Immature natural killer cell (primary cell): Measurements from ENCODE around the gene KRTAP5-3. TPM values are rescaled to one million over a fixed set of nuclear protein-coding genes. Genes with fewer than 3 reads are reported as not detected.

ENCODE experiments used
- DNase-seq, 3 donors: peaks; one replicate each; pipeline ENCODE4 v3.0.0; 2022; ENCODE audit warnings: mixed read lengths in 1 of 3
- H3K27ac Mint-ChIP-seq, 6 donors: one replicate each; pipeline ENCODE4 v1.8.0; 2020; ENCODE audit warnings: mixed read lengths in 6 of 6, mild to moderate bottlenecking in 5 of 6, inconsistent platforms in 4 of 6, moderate library complexity in 3 of 6
- H3K27me3 Mint-ChIP-seq, 3 donors: one replicate each; pipeline ENCODE4 v1.8.0; 2020 to 2021; ENCODE audit warnings: low read depth in 3 of 3, mild to moderate bottlenecking in 3 of 3, mixed read lengths in 3 of 3, moderate library complexity in 3 of 3, inconsistent platforms in 1 of 3
- H3K36me3 Mint-ChIP-seq, 3 donors: one replicate each; pipeline ENCODE4 v1.8.0; 2020; ENCODE audit warnings: mixed read lengths in 3 of 3, inconsistent platforms in 2 of 3, mild to moderate bottlenecking in 2 of 3
- H3K4me1 Mint-ChIP-seq, 2 donors: one replicate each; pipeline ENCODE4 v1.8.0; 2020; ENCODE audit warnings: inconsistent platforms in 2 of 2, mild to moderate bottlenecking in 2 of 2, mixed read lengths in 2 of 2, moderate library complexity in 1 of 2
- H3K4me3 Mint-ChIP-seq, 5 donors: one replicate each; pipeline ENCODE4 v1.8.0; 2020; ENCODE audit warnings: mild to moderate bottlenecking in 5 of 5, mixed read lengths in 5 of 5, inconsistent platforms in 3 of 5, moderate library complexity in 3 of 5
- H3K9me3 Mint-ChIP-seq, 6 donors: one replicate each; pipeline ENCODE4 v1.8.0; 2020; ENCODE audit warnings: mild to moderate bottlenecking in 6 of 6, mixed read lengths in 6 of 6, inconsistent platforms in 4 of 6, moderate library complexity in 3 of 6
- polyA plus RNA-seq, 3 donors: library from polyadenylated mRNA; unstranded; fragments of 300-500 nt; fragmentation: Illumina TruSeq; gene quantifications; one replicate each; pipeline ENCODE4 v1.2.3, GENCODE V29; 2021

The KRTAP5-3 gene
- polyA plus RNA-seq, 3 donors from 2014 or later, result not detected

- no peaks in the 10 kb centered on the region for H3K4me1 Mint-ChIP-seq
- DNase-seq, result no peak
- no peaks in the 10 kb centered on the region for H3K36me3 Mint-ChIP-seq
- H3K27ac Mint-ChIP-seq, result no peak overlapping the region
- no peaks in the 10 kb centered on the region for H3K9me3 Mint-ChIP-seq
- H3K4me3 Mint-ChIP-seq, result no peak overlapping the region
- peaks cover 2 to 7% (median 3%) of the 10 kb centered on the region in 3 donors for H3K27me3 Mint-ChIP-seq
Observed at GRCh38 chr11:1639102-1639620, 30.9 kb upstream of the KRTAP5-3 start.

- Mint-ChIP-seq H3K4me1 (no peaks in the 10 kb centered on the region), H3K9me3 (no peaks in the 10 kb centered on the region), H3K36me3 (no peaks in the 10 kb centered on the region), H3K27ac (no peak overlapping the region), H3K27me3 (peaks cover 2 to 9% (median 5%) of the 10 kb centered on the region in 3 donors), H3K4me3 (no peak overlapping the region)
- no peak for DNase-seq
Observed at GRCh38 chr11:1638344-1638743, 30.1 kb upstream of the KRTAP5-3 start.

DNA sequence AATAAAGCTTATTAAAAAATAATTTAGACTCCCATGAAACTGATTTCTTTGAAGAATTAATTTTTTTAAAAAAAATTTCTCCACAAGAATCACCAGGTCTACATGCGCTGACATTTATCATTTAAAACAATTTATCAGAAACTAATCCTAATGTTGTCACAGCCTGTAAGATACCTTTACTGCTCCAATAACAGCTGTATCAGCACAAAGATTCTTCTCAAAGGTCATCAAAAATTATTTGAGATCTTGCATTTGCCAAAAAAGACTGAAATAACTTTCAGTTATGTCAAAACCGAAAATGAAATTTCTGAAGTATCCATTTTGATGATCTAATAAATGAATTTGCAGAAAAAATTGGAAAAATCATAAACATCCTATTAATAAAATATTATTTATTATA lies 29.4 kb upstream of the KRTAP5-3 start:
- Mint-ChIP-seq H3K4me1 (no peaks in the 10 kb centered on the region), H3K27me3 (peaks cover 2 to 9% (median 5%) of the 10 kb centered on the region in 3 donors), H3K27ac (no peak overlapping the region), H3K9me3 (no peaks in the 10 kb centered on the region), H3K36me3 (no peaks in the 10 kb centered on the region), H3K4me3 (no peak overlapping the region)
- no peak for DNase-seq

DNA sequence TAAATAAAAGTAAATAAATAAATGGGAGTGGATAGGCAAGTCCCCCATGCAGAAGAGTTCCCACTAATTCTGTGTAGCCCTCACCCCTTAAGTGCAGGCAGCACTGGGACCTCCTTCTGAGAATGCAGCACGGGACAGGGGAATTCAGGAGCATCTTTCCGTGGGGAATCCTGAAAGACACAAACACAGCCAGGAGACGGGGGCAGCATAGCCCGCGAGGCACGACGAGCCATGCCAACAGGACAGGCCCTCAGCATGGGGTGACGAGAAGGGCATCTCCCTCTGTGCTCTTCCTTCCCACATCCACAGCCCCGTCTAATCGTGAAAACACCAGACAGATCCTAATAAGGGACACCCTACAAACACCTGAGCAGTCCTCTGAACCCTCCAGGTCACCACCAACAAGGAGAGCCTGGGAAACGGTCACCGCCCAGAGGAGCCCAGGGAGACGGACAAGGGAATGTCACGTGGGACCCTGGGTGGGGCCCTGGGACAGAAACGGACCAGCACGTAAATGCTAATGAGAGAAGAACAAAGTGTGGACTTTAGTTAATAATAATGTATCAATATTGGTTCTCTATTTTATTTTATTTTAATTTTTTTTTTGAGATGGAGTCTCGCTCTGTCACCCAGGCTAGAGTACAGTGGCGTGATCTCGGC lies 28.2 kb upstream of the KRTAP5-3 start:
- H3K27ac Mint-ChIP-seq, result no peak overlapping the region
- peaks cover 2 to 13% (median 5%) of the 10 kb centered on the region in 3 donors for H3K27me3 Mint-ChIP-seq

DNA sequence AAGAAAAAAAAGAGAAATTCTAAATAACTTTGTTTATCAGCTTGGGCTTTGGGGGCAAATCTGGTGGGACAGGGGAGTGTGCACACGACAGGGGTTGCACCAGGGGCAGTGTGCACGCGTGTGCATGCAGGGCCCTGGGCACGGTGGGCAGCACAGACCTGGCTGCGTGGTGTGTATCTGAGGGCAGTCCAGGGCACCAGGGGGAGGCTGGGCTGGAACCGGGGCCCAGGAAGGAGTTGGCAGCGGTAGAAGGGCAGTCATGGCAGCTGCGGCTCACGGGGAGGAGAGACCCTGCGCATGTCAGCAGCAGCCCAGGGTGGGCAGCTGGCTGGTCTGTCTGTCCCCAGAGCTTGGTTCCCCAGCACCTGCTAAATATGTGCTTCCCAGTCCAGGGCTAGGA lies 25.6 kb upstream of the KRTAP5-3 start:
- Mint-ChIP-seq H3K27me3 (peaks cover 5 to 17% (median 10%) of the 10 kb centered on the region in 3 donors), H3K4me3 (no peak overlapping the region), H3K9me3 (no peaks in the 10 kb centered on the region), H3K4me1 (peaks cover 0 to 1% of the 10 kb centered on the region in 2 donors), H3K36me3 (no peaks in the 10 kb centered on the region), H3K27ac (no peak overlapping the region)
- no peak for DNase-seq

More for the DNA sequence above, 28.2 kb upstream of the KRTAP5-3 start:
- no peaks in the 10 kb centered on the region for H3K9me3 Mint-ChIP-seq
- H3K4me3 Mint-ChIP-seq, result no peak overlapping the region
- no peaks in the 10 kb centered on the region for H3K4me1 Mint-ChIP-seq
- no peaks in the 10 kb centered on the region for H3K36me3 Mint-ChIP-seq
- no peak for DNase-seq

DNA sequence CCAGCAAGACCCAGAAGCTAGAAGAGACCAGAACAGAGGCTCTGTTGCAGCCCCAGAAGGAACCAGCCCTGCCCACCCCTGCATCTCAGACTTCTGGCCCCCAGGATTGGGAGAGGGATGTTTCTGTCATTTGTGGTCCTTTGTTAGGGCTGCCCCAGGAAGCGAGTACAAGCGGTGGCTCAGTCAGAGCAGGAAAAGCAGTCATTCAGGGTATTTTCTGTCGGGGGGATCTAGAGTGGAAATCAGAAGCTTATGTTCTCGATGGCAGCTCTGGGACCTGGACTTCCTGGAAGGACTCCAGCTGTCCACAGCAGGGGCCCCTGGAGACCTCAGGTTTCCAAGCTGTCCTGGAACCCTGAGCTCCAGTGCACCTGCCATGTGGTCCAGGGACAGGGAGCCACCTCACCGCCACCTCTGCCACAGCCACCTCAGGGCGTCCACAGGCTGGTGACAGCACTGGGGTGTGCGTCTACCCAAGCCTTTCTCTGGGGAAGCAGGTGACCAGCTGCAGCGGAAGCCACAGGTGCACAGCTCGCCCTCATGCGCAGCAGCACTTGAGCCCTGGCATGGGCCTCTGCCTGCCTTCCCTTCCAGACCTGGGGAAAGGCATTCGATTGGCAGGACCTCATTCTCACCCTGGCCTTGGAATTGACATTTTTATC lies 23.9 kb upstream of the KRTAP5-3 start:
- H3K36me3 Mint-ChIP-seq, result no peaks in the 10 kb centered on the region
- H3K27me3 Mint-ChIP-seq, result peaks cover 5 to 18% (median 11%) of the 10 kb centered on the region in 3 donors
- H3K4me3 Mint-ChIP-seq, result no peak overlapping the region
- no peaks in the 10 kb centered on the region for H3K9me3 Mint-ChIP-seq
- peaks cover 0 to 3% of the 10 kb centered on the region in 2 donors for H3K4me1 Mint-ChIP-seq
- DNase-seq, result no peak
- no peak overlapping the region for H3K27ac Mint-ChIP-seq

DNA sequence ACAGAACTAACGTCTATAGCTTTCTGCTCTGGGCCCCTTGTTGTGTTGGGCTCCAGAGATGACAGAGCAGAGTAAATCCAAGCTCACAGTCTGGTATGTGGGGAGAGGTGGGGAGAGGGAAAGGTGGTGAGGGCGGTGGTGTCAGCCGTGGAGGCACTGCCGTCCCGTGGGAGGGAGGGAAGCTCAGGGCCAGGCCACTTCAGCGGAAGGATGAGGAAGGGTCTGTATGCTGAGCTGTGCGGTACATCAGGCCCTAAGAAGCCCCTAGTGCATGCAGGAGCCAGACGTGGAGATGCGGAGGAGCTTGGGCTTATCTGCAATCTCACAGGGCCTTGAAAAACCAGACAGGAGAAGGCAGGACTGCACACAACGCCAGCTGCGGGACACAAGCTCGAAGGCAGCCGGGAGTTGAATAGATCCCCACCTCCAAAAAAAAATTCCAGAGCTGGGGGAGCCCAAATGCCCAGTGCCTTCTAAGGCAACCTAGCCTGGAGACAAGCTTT lies 22.9 kb upstream of the KRTAP5-3 start:
- DNase-seq, result no peak
- peaks cover 5 to 13% (median 11%) of the 10 kb centered on the region in 3 donors for H3K27me3 Mint-ChIP-seq
- no peaks in the 10 kb centered on the region for H3K36me3 Mint-ChIP-seq
- no peaks in the 10 kb centered on the region for H3K9me3 Mint-ChIP-seq
- peaks cover 0 to 3% of the 10 kb centered on the region in 2 donors for H3K4me1 Mint-ChIP-seq
- H3K4me3 Mint-ChIP-seq, result no peak overlapping the region
- H3K27ac Mint-ChIP-seq, result no peak overlapping the region

DNA sequence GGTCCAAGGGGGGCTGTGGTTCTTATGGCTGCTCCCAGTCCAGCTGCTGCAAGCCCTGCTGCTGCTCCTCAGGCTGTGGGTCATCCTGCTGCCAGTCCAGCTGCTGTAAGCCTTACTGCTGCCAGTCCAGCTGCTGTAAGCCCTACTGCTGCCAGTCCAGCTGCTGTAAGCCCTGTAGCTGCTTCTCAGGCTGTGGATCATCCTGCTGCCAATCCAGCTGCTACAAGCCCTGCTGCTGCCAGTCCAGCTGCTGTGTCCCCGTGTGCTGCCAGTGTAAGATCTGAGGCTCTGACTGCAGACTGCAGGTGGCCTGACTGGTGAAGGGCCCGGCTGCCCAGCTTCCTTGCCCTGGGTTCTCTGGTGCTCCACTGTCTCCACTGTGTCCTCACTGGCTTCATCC lies 22.0 kb upstream of the KRTAP5-3 start:
- Mint-ChIP-seq H3K9me3 (no peaks in the 10 kb centered on the region), H3K36me3 (no peaks in the 10 kb centered on the region), H3K4me3 (no peak overlapping the region), H3K27ac (no peak overlapping the region), H3K27me3 (peaks cover 3 to 13% (median 11%) of the 10 kb centered on the region in 3 donors), H3K4me1 (peaks cover 0 to 3% of the 10 kb centered on the region in 2 donors)
- no peak for DNase-seq

DNA sequence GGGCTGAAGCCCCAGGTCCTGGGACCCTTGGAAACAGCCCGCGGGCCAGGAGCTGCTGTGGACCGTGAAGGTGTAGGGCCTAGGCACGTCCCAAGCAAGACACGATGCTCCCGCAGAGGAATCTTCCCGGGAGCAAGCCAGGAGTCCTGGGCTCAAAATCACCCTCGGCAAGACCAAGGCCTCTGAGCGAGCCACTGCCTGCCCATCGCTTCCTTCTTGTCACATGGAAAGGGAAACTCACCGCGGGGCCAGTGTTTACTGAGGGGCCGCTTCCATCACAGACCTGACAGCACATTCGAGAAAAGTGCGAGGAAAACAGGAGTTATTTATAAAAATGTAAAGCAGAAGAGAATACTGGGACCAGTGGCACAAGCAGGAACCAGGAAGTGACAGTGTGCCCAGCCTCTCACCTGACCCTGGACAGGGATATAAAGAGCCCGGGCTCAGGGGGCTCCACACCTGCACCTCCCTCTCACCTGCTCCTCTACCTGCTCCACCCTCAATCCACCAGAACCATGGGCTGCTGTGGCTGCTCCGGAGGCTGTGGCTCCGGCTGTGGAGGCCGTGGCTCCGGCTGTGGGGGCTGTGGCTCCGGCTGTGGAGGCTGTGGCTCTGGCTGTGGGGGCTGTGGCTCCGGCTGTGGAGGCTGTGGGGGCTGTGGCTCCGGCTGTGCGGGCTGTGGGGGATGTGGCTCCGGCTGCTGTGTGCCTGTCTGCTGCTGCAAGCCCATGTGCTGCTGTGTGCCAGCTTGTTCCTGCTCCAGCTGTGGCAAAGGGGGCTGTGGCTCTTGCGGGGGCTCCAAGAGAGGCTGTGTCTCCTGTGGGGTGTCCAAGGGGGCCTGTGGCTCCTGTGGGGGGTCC lies 21.3 kb upstream of the KRTAP5-3 start, which contains the start of gene KRTAP5-5:
Gene KRTAP5-5 (plus strand): TSS at position 450 of the 860 bp plus-strand sequence. CDS start 66 bp downstream, at position 516.
- Mint-ChIP-seq H3K9me3 (no peaks in the 10 kb centered on the region), H3K27me3 (peaks cover 3 to 15% (median 11%) of the 10 kb centered on the region in 3 donors), H3K27ac (no peak within 1 kb of the TSS), H3K36me3 (no peaks in the 10 kb centered on the region), H3K4me1 (peaks cover 0 to 3% of the 10 kb centered on the region in 2 donors), H3K4me3 (no peak within 1 kb of the TSS)
- no peak for DNase-seq

DNA sequence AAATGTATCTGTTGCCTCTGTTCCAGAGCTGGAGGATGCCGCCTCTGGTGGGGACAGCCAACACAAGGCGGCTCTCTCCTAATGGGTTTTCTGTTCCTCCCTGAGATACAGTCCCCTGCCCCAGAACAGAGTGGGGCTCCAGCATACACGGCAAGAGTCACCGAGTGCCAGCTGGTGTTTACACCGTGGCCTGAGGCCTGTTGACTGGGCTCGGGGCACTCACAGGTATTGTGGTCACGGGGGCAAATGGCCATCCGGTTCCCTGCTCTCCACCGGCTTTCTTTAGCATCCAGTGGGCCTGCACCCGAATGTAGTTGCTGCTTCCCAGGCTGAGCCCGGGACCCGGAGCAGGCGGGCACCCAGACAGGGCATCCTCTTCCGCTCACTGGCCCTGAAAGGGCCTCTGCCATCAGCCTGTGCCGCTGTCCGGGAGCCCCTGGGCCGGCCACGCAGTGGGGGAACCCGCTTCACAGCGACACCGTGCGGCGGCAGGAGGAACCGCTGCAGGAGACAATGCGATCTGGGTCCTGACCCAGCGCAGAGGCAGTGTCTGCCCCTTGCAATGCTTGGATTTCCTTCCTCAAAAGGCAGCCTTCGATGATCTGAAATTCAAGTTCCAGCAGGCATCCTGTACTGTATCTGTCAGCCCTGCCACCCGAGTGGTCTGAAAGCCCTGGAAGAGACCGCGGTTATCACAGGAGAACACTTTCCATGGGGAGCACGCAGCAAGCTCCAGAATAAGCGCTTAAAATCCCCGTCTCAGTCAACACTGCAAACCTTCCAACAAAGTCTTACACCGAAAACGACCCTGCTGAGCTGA lies 20.5 kb upstream of the KRTAP5-3 start:
- H3K27ac Mint-ChIP-seq, result no peak overlapping the region
- peaks cover 0 to 3% of the 10 kb centered on the region in 2 donors for H3K4me1 Mint-ChIP-seq
- H3K9me3 Mint-ChIP-seq, result no peaks in the 10 kb centered on the region
- peaks cover 3 to 16% (median 14%) of the 10 kb centered on the region in 3 donors for H3K27me3 Mint-ChIP-seq
- DNase-seq, result peak; percentile 43 to 51 (median 51)
- no peak overlapping the region for H3K4me3 Mint-ChIP-seq
- no peaks in the 10 kb centered on the region for H3K36me3 Mint-ChIP-seq

DNA sequence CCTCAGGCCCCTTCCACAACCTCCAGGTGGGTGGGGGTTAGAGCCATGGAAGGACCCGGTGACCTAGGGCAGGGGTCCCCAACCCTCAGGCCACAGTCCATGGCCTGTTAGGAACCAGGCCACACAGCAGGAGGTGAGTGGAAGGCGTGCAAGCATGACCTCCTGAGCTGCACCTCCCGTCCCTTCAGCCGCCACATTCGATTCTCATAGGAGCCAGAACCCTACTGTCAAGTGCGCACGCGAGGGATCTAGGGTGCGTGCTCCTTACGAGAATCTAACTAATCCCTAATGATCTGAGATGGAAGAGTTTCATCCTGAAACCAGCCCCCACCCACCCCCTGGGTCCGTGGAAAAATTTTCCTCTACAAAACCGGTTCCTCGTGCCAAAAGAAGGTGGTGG lies 17.3 kb upstream of the KRTAP5-3 start:
- Mint-ChIP-seq H3K4me1 (peaks cover 0 to 3% of the 10 kb centered on the region in 2 donors), H3K27ac (no peak overlapping the region), H3K27me3 (peaks cover 0 to 15% (median 9%) of the 10 kb centered on the region in 3 donors), H3K4me3 (no peak overlapping the region), H3K36me3 (no peaks in the 10 kb centered on the region), H3K9me3 (no peaks in the 10 kb centered on the region)
- no peak for DNase-seq

DNA sequence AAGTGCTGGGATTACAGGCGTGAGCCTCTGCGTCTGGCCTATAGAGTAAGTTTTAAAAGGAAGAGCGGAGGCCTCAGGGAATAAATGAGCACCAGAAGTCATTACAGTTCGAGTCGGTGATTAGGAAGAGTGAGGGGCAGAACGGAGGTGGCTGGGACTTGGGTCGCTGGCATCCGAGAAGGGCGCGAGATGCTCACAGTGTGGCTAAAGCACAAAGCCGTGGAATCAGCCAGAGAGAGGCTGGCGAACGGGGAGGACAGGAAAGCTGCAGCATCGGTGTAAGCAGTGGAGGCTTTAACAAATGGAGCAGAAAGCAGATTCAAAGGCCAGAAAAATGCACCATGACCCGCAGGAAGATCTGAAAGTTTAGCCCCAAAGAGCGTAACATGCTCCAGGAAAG lies 16.4 kb upstream of the KRTAP5-3 start:
- H3K27me3 Mint-ChIP-seq, result peaks cover 0 to 13% (median 7%) of the 10 kb centered on the region in 3 donors
- H3K27ac Mint-ChIP-seq, result peak overlapping the region in 1 of 6 donors; percentile 20
- H3K36me3 Mint-ChIP-seq, result no peaks in the 10 kb centered on the region
- H3K9me3 Mint-ChIP-seq, result no peaks in the 10 kb centered on the region
- peaks cover under 1 to 3% of the 10 kb centered on the region in 2 donors for H3K4me1 Mint-ChIP-seq
- DNase-seq, result no peak
- no peak overlapping the region for H3K4me3 Mint-ChIP-seq

DNA sequence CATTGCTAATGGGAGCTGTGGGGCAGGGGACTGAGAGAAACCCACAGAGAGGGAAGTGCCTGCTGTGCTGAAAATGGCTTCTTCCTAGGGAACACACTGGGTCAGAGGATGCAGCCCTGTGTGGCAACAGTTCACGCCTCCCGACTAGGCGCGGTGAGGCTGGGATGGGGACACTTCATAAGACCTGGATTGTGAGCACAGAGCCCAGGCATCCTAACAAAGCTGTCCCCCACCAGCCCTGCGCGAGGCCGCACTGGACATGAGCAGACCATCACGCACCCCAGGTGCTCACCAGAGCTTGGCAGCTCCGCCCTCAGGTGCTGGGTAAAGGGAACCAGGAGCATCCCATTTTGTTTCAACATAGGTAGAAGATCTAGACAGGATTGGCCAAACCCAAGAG lies 15.5 kb upstream of the KRTAP5-3 start:
- H3K27ac Mint-ChIP-seq, result no peak overlapping the region
- peaks cover 1 to 5% of the 10 kb centered on the region in 2 donors for H3K4me1 Mint-ChIP-seq
- H3K9me3 Mint-ChIP-seq, result no peaks in the 10 kb centered on the region
- peaks cover 0 to 13% (median 7%) of the 10 kb centered on the region in 3 donors for H3K27me3 Mint-ChIP-seq
- no peak for DNase-seq
- no peak overlapping the region for H3K4me3 Mint-ChIP-seq
- H3K36me3 Mint-ChIP-seq, result no peaks in the 10 kb centered on the region
